Mucosa of descending colon (tissue), 3 donors: ENCODE results near the gene HEBP1. TPM values are rescaled to one million over a fixed set of nuclear protein-coding genes. Genes with fewer than 3 reads are reported as not detected.

Experiments
- ATAC-seq: fragments of 200-7000 bp; cut with Tn5 transposase; one replicate; pipeline ENCODE4 v1.9.1; 2020; ENCODE audit warnings: mild to moderate bottlenecking, moderate library complexity
- DNase-seq, 3 donors: peaks; one replicate each; pipeline ENCODE4 v3.0.0-alpha.2; 2020
- H3K36me3 ChIP-seq: fragments of 200-600 bp; one replicate; pipeline ENCODE4 v1.8.0; 2021; ENCODE audit warnings: low read depth, mild to moderate bottlenecking
- H3K4me1 ChIP-seq: fragments of 200-600 bp; one replicate; pipeline ENCODE4 v1.8.0; 2021; ENCODE audit warnings: low read depth, mild to moderate bottlenecking
- H3K4me3 ChIP-seq: fragments of 200-600 bp; one replicate; pipeline ENCODE4 v1.8.0; 2021; ENCODE audit warnings: mild to moderate bottlenecking
- H3K9me3 ChIP-seq: fragments of 200-600 bp; one replicate; pipeline ENCODE4 v1.8.0; 2021; ENCODE audit warnings: mild to moderate bottlenecking
- CTCF ChIP-seq: fragments of 200-600 bp; IDR thresholded peaks from one replicate; pipeline ENCODE4 v1.8.0; 2022; ENCODE audit warnings: antibody characterized with exemption, mild to moderate bottlenecking
- intact Hi-C, 2 donors: fragments of 100-400 bp; cut with DNase I in 1 of 2; cut with micrococcal nuclease in 1 of 2; formaldehyde crosslinking; loops; one replicate each; pipeline versions ENCODE4 v1.11.0 to v1.11.1; 2022; cut with DNase I, micrococcal nuclease
- total RNA-seq, 3 donors: library from RNA; stranded (reverse); fragmentation: NEBNext Ultra II Directional in 2 of 3; extraction: Animal tissue kit (Norgen Biotek cat#: 25700) in 2 of 3; gene quantifications; one replicate each; pipeline versions ENCODE4 v1.2.1 to v1.2.4, GENCODE V29; 2021 to 2023
- donor health status: DM: no; HTN: no; CAD: no; lungs with moderate emphysema.
- donor health status: DM: no; HTN: no; CAD: no.
- donor health status: DM: no; HTN: yes; CAD: no.

Gene HEBP1
- total RNA-seq, 3 donors from 2014 or later, result 46.0 to 68.1 (median 62.1) TPM

- intact Hi-C loops, result no loop called here
- no peak overlapping the region for H3K4me3 ChIP-seq
- TF ChIP-seq CTCF, result no peak
- no peaks in the 10 kb centered on the region for H3K9me3 ChIP-seq
- H3K4me1 ChIP-seq, result no peaks in the 10 kb centered on the region
- DNase-seq, result no peak
- H3K36me3 ChIP-seq, result no peaks in the 10 kb centered on the region
- ATAC-seq, result no peak
These were observed 61.5 kb downstream of the HEBP1 start for GRCh38 chr12:12938541-12938940.

- Histone ChIP-seq H3K9me3 (no peaks in the 10 kb centered on the region), H3K4me3 (no peak overlapping the region), H3K36me3 (no peaks in the 10 kb centered on the region), H3K4me1 (no peaks in the 10 kb centered on the region)
- DNase-seq, result no peak
- no peak for ATAC-seq
- no peak for TF ChIP-seq CTCF
- intact Hi-C loops, result no loop called here
These were observed 63.0 kb downstream of the HEBP1 start for GRCh38 chr12:12936983-12937491.

GRCh38 chr12:12934556-12934955 lies 65.5 kb downstream of the HEBP1 start:
- Histone ChIP-seq H3K9me3 (no peaks in the 10 kb centered on the region), H3K36me3 (no peaks in the 10 kb centered on the region), H3K4me1 (no peaks in the 10 kb centered on the region), H3K4me3 (no peak overlapping the region)
- no peak for DNase-seq
- intact Hi-C loops, result no loop called here
- ATAC-seq, result no peak
- TF ChIP-seq CTCF, result no peak

- intact Hi-C loops, result no loop called here
- no peak for TF ChIP-seq CTCF
These were observed 66.3 kb downstream of the HEBP1 start for GRCh38 chr12:12933742-12934141.

GRCh38 chr12:12930633-12931219 lies 69.3 kb downstream of the HEBP1 start:
- intact Hi-C loops, result no loop called here
- TF ChIP-seq CTCF, result no peak

More at GRCh38 chr12:12933742-12934141, 66.3 kb downstream of the HEBP1 start:
- ATAC-seq (no peak), DNase-seq (no peak)
- H3K4me3 ChIP-seq, result no peak overlapping the region
- no peaks in the 10 kb centered on the region for H3K36me3 ChIP-seq
- no peaks in the 10 kb centered on the region for H3K9me3 ChIP-seq
- H3K4me1 ChIP-seq, result no peaks in the 10 kb centered on the region

More at GRCh38 chr12:12930633-12931219, 69.3 kb downstream of the HEBP1 start:
- no peaks in the 10 kb centered on the region for H3K4me1 ChIP-seq
- no peak overlapping the region for H3K4me3 ChIP-seq
- no peak for DNase-seq
- no peaks in the 10 kb centered on the region for H3K9me3 ChIP-seq
- no peak for ATAC-seq
- no peaks in the 10 kb centered on the region for H3K36me3 ChIP-seq
